HG02884 (cell line): Measurements from ENCODE around the gene PDE4B.

Source experiments
- ATAC-seq: cut with Tn5 transposase; IDR thresholded peaks from one replicate; pipeline ENCODE4 v1.9.1; 2021; ENCODE audit warnings: mild to moderate bottlenecking, moderate library complexity; ENCODE audit not compliant: unreplicated experiment

The PDE4B gene

DNA sequence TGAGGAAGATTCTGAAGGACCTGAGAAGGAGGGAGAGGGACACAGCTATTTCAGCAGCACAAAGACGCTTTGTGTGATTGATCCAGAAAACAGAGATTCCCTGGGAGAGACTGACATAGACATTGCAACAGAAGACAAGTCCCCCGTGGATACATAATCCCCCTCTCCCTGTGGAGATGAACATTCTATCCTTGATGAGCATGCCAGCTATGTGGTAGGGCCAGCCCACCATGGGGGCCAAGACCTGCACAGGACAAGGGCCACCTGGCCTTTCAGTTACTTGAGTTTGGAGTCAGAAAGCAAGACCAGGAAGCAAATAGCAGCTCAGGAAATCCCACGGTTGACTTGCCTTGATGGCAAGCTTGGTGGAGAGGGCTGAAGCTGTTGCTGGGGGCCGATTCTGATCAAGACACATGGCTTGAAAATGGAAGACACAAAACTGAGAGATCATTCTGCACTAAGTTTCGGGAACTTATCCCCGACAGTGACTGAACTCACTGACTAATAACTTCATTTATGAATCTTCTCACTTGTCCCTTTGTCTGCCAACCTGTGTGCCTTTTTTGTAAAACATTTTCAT is 579.9 kb downstream of the PDE4B start:
- ATAC-seq, result no peak

DNA sequence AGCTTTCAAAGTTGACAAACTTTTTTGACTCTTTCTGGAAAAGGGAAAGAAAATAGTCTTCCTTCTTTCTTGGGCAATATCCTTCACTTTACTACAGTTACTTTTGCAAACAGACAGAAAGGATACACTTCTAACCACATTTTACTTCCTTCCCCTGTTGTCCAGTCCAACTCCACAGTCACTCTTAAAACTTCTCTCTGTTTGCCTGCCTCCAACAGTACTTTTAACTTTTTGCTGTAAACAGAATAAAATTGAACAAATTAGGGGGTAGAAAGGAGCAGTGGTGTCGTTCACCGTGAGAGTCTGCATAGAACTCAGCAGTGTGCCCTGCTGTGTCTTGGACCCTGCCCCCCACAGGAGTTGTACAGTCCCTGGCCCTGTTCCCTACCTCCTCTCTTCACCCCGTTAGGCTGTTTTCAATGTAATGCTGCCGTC is 580.5 kb downstream of the PDE4B start:
- ATAC-seq, result no peak

DNA sequence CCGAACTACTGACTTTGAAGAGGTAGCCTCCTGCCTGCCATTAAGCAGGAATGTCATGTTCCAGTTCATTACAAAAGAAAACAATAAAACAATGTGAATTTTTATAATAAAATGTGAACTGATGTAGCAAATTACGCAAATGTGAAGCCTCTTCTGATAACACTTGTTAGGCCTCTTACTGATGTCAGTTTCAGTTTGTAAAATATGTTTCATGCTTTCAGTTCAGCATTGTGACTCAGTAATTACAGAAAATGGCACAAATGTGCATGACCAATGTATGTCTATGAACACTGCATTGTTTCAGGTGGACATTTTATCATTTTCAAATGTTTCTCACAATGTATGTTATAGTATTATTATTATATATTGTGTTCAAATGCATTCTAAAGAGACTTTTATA is 581.5 kb downstream of the PDE4B start:
- ATAC-seq, result peak; percentile 37

DNA sequence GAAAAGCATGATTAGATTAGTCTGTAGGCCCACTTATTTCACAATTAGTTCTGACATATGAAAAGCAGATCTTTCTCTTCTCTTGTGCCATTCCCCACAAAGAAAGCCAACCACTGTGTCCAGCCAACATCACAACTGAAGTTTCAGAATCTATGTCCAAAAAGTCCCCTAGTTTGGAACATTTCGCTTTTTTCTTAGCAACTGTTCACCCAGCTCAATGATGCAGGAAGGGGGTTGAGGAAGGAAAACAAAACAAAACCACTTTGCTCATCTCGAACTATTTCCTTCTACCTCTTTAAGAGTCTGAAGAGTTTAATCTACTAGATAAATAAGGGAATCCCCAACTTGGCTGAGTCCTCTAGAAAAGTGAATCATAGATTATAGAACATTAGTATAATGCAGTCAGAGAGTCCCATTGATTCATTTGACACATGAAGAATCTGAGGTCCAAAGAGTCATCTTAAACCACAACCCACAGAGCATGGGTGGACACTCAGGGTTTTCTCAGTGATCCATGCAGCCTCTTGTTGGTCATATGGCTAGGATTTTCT is 581.9 kb downstream of the PDE4B start:
- ATAC-seq, result peak; percentile 43

DNA sequence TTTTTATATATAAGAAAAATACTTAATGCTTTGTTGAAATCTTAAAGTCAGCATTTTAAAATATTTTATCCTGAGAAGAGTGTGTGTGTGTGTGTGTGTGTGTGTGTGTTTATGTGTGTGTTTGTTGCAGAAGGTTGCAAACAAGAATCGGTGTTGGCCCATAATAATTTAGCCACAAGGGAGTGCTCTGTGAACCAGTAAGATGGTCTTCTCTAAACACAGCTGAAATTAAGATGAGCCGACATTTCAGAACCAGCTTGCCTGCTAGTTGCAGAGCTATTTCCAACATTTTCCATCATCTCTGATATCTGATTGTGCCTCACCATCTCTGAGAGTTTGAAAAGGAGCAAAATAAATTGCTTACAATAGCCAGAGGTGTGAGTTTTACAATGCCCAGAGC is 582.4 kb downstream of the PDE4B start:
- no peak for ATAC-seq

DNA sequence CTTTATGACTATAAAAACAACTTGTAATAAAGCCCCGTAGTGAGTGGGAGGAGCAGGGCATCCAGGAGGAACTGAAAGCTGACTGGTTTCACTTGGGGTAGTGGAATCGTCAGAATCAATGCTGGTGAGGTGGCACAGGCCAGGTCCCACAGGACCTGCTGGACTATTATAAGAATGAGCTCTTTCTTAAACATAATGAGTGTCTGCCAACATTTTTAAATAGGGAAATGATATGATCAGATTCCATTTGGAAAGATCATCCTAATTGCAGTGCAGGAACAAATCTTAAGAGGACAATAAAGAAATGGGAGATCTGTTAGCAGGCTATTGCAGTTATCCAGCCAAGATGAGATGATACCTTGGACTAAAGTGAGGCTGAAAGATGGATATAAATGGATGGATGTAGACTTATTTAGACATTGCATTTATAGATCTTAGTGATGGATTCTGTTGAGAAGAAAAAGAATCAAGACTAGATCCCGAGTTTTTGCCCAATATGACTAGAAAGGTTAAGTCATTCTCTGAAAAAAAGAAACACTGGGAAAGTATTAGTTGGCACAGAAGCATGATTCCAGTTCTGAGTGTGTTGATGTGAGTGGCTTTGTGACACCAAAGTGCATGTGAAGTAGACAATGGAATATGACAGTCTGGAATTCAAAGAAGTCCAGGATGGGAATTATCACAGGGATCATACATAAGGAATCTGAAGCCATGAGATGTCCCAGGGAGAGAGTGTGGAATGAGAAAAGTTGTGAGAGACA is 587.9 kb downstream of the PDE4B start:
- ATAC-seq, result peak; percentile 92

DNA sequence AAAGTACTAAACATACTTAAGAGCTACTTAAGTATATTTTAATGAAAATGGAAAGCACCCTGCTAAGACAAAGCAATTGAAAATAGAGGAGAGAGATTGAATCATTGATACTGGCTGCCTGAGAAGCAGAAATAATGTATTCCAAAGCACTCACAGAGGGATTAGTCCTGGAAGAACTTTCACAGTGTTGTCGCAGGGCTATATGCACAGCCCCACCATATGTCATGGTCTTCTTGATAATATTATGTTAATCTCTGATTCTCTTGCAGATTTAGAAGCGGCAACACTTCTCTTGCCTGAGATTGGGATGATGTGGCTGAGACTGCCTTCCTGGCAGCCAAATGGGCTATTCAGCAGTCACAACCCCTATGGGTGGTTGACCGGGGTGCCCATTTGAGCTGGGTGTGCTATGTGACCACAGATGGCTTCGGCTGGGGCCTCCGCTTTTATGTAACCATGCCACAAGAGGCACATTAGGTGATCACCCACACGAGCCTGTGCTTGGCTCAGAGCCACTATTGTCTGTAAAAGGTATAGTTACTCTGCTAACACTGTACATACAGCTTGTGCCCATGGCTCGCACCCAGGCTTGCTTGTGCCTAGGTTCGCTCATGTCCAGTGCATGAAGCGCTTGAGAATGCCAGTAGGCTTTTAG is 589.1 kb downstream of the PDE4B start:
- no peak for ATAC-seq

DNA sequence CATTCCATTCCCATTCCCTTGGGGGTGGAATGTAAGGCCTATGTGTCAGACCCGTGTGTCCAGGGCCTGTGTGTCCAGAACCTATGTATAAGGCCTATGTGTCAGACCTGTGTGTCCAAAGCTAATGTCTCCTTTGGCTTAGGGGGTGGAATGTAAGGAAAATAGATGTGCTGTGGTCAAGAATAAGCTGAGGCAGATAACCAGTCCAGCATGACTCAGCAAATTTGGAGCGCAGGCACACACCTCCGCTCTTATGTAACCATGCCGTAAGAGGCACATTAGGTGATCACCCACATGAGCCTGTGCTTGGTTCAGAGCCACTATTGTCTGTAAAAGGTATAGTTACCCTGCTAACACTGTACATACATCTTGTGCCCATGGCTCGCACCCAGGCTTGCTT is 590.5 kb downstream of the PDE4B start:
- no peak for ATAC-seq

DNA sequence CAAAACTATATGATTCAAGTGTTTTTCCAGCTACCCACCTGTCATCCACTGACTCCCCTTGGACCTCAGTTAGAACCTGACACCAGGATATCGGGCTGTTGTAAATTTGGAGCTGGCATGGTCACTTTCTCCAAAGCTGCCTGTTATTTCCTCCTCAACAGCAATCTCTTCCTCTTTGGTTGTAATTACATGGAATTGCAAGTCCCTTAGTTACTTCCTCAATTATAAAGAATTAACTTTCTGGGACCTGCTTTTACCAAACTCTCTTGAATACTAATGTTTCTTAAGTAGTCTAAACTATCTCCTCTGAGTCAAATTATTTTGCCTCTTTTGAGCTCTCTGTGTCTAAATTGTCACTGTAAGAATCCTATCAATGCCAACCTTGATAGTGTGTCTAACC is 590.9 kb downstream of the PDE4B start:
- no peak for ATAC-seq

DNA sequence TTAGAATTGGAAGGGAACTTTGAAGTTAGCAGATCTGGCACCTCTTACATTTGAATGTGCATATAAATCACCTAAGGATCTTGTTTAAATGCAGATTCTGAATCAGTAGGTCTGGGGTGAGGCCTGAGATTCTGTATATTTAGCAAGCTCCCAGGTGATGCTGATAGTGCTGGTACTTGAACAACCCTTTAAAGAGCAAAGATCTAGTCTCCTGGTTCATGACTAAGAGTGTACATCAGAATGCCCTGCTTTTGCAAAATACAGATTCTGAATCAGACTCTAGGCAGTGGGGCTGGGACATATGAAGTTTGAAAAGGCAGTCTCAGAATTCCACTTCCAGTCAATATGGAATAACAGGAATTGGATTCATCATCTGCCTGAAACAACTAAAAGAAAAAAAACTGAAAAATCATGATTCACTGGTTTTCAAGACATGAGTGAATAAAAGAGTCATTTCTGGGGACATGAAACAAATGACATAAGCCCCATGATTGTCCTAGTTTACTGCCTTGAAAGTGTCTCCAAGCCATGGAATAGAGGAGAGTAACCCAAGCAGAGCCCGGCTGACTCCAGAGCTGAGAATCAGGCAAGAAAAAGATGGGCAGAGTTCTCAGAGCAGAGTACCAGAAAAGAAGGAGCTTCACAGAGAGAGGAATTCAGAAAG is 591.7 kb downstream of the PDE4B start:
- no peak for ATAC-seq

DNA sequence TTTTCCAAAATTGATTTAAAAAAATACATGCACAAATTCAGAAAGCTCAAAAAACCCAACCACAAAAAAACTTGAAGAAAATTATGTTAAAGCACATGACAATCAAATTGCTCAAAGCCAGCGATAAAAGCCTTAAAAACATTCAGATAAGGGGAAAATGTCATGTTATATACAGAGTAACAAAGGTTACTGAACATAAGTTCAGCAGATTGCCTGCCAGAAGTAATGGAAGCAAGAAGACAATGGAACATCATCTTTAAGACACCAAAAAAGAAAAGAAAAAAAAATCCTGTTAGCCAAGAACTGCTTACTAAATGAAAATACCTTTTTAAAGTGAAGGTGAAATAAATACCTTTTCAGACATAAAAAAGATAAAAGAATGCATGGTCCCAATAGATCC is 594.0 kb downstream of the PDE4B start:
- no peak for ATAC-seq

DNA sequence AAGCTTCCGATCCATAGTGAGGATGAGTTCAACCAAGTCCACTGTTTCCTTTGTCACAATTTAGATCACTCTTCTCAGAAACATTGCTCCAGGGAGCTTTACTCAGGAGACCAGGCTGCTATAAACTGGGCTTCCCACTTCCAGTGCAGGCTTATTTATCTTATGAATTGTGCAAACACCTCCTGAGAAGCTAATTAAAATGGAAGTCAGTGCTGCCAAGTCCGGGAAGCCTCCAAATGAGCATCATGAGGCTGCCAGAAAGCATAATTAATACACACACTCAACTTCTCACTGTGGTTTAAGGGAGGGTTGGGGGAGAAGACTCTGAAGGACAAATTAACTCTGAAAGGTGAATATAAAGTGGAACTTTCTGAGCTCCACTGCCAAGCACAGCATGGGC is 596.2 kb downstream of the PDE4B start:
- no peak for ATAC-seq

DNA sequence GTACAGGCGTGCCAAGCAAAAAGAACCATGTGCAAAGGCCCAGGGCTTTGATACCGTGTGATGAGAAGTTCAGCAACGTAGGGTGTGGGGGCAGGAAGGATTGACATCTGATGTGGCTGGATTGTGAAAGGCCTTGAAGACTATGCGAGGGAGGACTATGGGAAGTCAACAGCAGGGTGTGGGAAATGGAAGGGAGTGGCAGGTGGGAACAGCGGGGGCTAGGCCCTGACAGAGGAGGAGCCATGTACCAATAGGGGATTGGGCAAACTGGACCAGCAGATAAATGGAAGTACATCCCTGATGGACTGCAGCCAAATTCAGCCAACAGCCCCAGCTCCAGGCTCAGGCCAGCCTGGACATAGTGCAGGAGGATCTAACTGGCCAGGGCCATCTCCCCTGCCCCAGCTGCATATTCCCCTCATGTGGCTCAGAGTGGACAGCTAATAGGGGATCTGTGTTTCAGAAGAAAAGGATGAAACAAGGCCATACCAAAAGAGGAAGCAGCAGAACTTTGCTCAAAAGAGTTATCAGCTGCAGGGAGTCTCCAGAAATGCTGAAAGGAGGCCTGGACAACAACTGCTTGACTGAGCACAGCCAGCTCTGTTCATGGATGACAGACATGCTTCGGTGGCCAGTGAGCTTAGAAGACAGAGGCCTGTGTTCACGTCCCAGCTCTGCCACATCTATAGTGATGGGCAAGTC is 601.0 kb downstream of the PDE4B start:
- ATAC-seq, result no peak

DNA sequence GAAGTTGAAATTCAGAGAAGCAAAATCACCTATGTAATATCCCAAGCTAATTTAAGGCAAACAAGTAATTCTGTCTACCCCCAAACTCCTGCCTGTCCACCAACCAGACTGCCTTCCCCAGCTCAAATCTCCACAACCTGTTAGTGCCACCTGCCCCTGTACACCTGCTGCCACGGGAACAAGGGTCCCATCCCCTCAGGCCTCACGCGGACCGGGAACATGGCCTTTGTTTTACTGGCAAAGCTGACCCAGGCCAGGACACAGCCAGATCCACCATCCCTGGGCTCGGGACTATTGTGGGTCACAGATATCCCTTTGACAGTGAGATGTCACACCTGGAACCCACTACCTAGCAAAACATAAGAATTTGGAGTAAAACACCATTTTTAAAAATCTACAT is 601.9 kb downstream of the PDE4B start:
- ATAC-seq, result no peak

DNA sequence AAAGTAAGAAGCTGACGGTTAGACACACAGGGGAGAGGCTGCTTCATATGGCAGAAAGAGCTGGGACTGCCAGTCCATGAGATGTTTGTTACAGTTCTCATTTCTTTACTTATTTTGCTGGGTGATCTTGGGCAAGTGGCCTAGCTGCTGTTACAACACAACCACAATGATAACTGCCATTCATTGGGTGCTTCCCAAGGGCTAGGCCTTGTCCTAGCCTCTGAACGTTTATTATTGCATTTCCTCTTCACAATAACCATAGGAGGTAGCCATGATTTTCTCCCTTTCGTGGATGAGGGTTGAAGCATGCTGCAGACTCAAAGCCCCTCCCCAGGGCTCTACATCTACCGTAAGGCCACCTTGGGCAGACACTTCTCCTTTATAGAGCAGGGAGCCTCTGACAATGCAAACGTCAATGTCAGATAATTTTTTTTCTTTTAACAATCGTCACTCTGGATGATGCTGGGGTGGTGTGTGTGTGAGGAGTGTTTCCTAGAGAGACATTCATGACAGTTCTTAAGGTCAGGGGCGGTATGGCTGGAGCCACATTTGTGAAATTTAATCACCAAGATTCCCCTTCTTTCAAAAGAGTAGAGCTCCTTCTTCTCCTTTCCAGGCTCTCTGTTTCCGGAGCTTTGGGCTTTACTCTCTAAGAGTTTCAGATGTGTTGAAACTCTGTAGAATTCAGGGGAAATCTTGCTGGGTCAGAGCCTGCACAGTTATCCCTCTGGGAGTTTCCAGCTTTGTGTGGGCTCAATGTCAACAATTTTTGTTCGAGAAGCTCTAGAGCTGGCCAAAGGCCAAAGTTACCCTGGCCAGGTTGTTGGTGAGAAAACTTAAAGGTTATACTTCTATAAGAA is 602.7 kb downstream of the PDE4B start:
- ATAC-seq, result peak; percentile 12

DNA sequence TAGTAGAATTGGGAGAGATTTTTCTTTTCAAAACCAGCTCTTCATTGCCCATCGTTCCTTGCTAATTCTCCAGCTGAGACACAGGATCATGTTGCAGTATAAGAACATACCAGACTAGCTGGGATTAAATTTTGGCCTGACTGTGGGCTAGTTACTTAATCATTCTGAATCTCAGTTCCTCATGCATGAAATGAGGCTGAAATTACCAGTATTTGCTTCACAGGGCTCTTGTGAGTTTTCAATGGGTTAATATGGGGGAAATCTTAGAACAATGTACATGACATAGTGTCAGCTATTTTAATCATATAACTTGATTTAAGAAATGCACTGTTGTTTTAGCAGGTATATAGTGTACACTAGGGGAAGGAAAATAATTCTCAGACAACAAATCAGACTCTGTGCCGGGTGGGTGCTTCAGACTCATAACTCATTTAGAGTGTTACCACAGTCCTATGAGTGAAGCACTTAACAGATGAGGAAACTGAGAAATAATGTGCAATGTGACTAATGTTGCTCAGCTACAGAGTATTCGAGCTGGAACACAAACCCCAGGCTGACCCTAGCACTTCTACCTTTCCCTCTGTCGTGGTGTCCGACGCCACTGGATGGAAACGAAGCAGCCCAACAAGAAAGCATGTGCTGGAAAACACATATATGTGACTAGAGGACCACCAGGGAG is 603.7 kb downstream of the PDE4B start:
- ATAC-seq, result peak; percentile 55

DNA sequence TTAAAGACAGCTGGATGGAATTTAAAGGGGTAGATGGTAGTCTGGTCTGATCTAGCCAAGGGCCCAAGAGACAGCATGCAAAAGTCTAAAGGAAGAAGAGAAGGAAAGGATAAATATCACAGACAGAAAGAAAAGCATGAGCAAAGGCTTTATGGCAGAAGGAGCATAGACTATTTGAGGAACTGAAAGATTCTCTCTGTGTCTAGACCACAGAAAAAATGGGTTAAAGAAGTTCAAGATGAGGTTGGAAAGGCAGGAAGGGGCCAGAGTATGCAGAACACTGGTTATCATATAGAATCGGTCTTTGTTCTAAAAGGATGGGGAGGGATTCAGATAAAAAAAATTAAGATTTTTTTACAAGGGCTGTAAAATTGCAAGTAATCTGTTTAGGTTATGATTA is 604.5 kb downstream of the PDE4B start:
- ATAC-seq, result peak; percentile 34

DNA sequence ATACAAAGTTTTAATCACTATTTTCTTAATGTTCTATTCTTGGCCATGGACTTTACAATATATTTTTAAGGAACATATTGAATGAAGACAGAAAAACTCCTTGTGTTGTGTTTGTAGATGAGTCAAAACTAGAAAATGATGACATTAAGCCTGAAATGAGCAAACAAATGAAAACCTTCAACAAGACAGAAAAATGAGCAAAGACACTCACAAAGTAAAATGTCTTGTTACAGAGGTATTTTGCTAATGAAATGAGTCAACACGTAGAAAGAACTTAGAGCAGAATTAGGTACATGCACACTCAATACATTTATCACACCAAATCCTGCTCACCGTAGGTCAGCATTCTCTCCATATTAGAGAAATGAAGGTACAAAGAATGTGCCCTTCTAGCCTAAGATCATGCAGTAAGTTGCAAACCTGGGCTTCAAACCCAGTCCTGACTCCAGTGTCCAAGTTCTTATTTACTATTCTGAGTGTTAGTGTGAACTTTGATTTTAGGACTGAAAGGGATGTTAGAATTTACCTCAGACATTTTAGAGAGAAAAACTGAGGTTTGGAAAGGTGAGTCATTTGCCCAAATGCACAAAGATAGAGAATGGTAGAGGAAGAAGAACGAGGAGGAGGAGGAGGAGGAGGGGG is 607.3 kb downstream of the PDE4B start:
- ATAC-seq, result peak; percentile 25

DNA sequence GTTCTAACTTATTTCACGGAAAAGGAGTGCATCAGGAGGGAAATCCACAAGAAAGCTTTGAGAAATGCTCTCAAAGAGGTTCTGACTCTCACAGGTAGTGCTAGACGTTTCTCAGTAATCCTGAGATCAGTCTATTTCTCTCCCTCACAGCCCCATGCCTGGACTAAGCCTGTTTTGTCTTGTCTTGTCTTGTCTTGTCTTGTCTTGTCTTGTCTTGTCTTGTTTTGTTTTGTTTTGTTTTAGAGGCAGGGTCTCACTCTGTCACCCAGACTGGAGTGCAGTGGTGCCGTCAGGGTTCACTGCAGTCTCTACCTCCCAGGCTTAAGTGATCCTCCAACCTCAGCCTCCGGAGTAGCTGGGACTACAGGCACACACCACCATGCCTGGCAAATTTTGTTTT is 608.0 kb downstream of the PDE4B start:
- no peak for ATAC-seq
